Colonic mucosa (tissue), 4 donors: ENCODE measurements around the gene IQSEC1. TPM values are rescaled to one million over a fixed set of nuclear protein-coding genes. Genes with fewer than 3 reads are reported as not detected.

Experiments
- DNase-seq: peaks from one replicate; pipeline ENCODE4 v3.0.0-alpha.2; 2020
- H3K27ac ChIP-seq: fragments of 200-600 bp; one replicate; pipeline ENCODE4 v1.8.0; 2021
- H3K27me3 ChIP-seq: fragments of 200-600 bp; one replicate; pipeline ENCODE4 v1.8.0; 2021
- H3K36me3 ChIP-seq: fragments of 200-600 bp; one replicate; pipeline ENCODE4 v1.8.0; 2021
- H3K4me1 ChIP-seq: fragments of 200-600 bp; one replicate; pipeline ENCODE4 v1.8.0; 2021; ENCODE audit warnings: mild to moderate bottlenecking
- H3K4me3 ChIP-seq: fragments of 200-600 bp; one replicate; pipeline ENCODE4 v1.8.0; 2021
- H3K9ac ChIP-seq, 2 donors: one replicate each; pipeline ENCODE4 v1.7.0; 2013; ENCODE audit warnings: control low read depth in 2 of 2, low read depth in 2 of 2, low read length in 2 of 2
- H3K9me3 ChIP-seq: fragments of 200-600 bp; one replicate; pipeline ENCODE4 v1.8.0; 2021
- intact Hi-C: fragments of 100-400 bp; cut with DNase I; formaldehyde crosslinking; loops from one replicate; pipeline ENCODE4 v1.14.1; 2022
- total RNA-seq, 2 donors: library from RNA; stranded (reverse); fragmentation: NEBNext Ultra II Directional in 1 of 2; extraction: Animal tissue kit (Norgen Biotek cat#: 25700) in 1 of 2; gene quantifications; one replicate each; pipeline ENCODE4 v1.2.1, GENCODE V29; 2021
- TF ChIP-seq, protein P1 (sequence below): fragments of 200-600 bp; IDR thresholded peaks from one replicate; pipeline ENCODE4 v1.8.0; 2022; ENCODE audit warnings: antibody characterized with exemption, mild to moderate bottlenecking
- donor health status: healthy.
- donor health status: DM: no; HTN: no; CAD: no.
- donor health status: DM: no; HTN: no; CAD: no.

The IQSEC1 gene
- total RNA-seq, 2 donors from 2014 or later, result 14.8 to 19.2 TPM

DNA sequence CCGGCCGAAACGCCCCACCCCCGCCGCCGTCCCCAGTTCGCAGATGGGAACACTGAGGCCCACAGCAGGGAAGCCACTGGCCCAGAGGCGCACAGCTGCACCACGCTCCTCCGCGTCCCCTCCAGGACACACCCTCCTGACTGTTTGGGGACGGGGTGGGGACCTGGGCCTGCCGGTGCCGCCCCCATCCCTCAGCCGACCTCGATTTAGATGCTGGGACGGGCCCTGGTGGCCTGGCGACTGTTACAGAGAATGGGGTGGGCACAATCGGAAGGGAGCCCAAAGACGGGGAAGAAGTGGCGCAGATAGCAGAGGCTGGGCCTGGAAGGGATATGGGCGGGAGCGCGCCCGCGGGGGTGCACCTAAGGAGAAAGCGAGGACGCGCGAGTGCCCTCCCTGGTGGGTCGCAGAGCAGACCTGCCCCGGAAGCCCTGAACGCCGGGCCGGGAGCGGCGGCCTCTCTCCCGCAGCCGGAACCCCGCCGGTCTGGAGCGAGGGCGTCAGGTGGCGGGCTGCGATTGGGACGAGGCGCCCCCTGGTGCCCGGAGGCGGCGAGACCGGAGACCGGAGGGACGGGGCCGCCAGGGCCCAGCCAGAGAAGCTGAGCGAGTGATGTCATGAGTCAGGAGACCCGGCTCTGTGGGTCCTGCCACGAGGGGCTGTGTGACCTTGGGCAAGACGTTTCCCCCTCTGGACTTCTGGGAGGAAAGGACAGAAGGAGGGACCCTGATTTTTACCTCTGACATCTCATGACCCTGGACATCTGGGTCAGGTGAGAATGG, 78.4 kb downstream of the IQSEC1 start:
- Histone ChIP-seq H3K9ac (peak overlapping the region; percentile 87 to 96), H3K27ac (peak overlapping the region; percentile 86), H3K4me1 (no peaks in the 10 kb centered on the region), H3K9me3 (no peaks in the 10 kb centered on the region), H3K27me3 (no peaks in the 10 kb centered on the region), H3K4me3 (peak overlapping the region; percentile 59), H3K36me3 (no peaks in the 10 kb centered on the region)
- intact Hi-C loops, result no loop called here
- DNase-seq, result peak; percentile 88
- TF ChIP-seq, protein P1, sequence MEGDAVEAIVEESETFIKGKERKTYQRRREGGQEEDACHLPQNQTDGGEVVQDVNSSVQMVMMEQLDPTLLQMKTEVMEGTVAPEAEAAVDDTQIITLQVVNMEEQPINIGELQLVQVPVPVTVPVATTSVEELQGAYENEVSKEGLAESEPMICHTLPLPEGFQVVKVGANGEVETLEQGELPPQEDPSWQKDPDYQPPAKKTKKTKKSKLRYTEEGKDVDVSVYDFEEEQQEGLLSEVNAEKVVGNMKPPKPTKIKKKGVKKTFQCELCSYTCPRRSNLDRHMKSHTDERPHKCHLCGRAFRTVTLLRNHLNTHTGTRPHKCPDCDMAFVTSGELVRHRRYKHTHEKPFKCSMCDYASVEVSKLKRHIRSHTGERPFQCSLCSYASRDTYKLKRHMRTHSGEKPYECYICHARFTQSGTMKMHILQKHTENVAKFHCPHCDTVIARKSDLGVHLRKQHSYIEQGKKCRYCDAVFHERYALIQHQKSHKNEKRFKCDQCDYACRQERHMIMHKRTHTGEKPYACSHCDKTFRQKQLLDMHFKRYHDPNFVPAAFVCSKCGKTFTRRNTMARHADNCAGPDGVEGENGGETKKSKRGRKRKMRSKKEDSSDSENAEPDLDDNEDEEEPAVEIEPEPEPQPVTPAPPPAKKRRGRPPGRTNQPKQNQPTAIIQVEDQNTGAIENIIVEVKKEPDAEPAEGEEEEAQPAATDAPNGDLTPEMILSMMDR, result peak; percentile 94

DNA sequence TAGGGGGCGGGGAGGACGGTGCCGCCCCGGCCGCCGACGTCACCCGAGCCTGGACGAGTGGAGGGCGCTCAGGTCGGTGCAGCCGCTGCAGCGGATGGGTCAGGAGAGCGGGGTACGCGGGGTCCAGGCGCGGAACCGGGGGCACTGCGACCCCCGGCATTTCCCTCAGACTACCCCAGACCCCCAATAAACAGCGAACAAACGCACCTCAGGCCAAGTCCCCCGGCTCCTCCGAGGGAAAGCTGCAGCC, 78.9 kb downstream of the IQSEC1 start:
- peak; percentile 71 for DNase-seq
- Histone ChIP-seq H3K9me3 (no peaks in the 10 kb centered on the region), H3K4me3 (peak overlapping the region; percentile 59), H3K27me3 (no peaks in the 10 kb centered on the region), H3K27ac (peak overlapping the region; percentile 86), H3K9ac (peak overlapping the region; percentile 87 to 96), H3K36me3 (no peaks in the 10 kb centered on the region), H3K4me1 (no peaks in the 10 kb centered on the region)
- TF ChIP-seq, protein P1, result no peak
- intact Hi-C loops, result no loop called here

DNA sequence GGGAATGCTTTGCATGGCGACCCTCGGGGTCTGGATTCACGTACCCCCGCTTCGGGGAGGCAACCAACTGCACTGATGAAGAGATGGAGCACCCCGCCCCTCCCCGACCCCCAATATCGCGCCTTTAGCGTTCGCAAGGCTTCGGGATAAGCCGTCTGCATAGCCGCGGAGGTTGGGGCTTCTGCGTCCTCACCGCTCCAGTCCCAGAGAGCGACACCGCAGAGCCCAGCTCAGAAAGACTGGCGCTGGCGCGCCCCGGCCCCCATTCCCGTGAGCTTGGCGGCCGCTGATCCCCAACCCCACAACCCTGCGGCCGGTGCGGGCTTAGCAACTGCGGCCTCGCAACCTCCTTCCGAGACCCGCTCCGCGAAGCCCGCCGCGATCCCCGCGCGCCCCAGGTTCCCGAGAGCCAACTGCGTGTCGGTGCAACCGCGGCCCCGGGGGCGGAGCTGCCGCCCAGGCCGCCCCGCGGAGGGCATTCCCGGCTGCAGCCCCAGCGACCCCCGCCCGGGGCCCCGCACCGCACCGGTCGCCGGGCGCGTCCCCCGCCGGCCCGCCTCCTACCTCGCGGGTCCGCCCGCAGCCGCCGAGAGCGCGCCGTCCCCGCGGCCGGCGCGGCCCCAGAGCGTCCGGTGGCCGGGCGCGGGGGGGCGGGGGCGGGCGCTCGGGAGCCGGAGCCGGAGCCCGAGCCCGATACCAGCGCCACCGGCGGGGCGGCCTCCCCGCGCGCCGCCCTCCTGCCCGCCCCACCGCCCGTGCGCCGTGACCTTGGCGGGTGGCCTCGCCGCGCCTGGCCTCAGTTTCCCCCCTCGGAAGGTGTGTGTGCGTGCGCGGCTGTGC, 79.5 kb downstream of the IQSEC1 start:
- Histone ChIP-seq H3K27me3 (no peaks in the 10 kb centered on the region), H3K9me3 (no peaks in the 10 kb centered on the region), H3K36me3 (no peaks in the 10 kb centered on the region), H3K4me1 (no peaks in the 10 kb centered on the region), H3K27ac (peak overlapping the region; percentile 86), H3K9ac (peak overlapping the region; percentile 87 to 96), H3K4me3 (peak overlapping the region; percentile 62)
- DNase-seq, result peak; percentile 42
- intact Hi-C loops, result no loop called here
- TF ChIP-seq, protein P1, result no peak

DNA sequence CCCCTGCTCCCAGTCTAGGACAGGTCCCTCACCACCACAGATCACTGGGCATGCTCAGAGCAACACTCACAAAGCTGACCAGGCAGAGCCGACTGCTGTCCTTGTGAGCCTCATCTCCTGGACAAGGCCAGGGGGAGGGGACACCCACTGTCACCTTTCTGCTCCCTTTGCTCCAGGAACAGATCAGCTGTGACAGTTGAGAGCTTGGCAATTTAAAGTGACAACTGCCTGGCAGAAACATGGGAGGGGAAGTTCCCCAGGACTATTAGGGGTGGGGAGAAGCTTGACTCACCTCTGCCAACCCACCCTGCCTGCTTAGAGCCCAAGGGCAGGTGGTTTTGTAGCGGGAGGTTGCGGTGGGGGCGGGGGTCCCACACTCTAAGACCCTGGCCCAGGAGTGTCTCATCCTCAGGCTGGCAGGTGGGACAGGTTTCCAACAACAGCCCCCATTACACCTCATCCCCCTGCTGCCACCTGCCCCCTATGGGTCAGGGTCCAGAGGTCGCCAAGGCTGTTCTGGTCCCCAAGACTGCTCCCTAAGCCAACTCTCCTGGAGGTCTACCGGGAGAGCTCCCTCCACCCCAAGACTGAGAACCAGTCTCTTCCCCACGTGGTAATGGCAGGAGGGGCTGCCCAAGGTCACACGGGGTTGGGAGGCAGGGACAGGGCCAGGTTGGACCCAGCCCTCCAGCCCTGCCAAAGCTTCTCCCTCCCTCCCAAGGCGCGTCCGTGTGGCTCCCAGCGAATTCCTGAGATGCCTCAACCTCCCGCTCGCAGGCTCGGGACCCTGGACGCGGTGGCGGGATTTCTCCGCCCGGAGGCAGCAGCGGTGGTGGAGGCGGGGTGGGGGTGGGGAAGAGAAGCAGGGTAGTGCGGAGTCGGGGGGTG, 80.4 kb downstream of the IQSEC1 start:
- Histone ChIP-seq H3K36me3 (no peaks in the 10 kb centered on the region), H3K4me3 (peak overlapping the region; percentile 62), H3K27ac (no peak overlapping the region), H3K9me3 (no peaks in the 10 kb centered on the region), H3K9ac (peak overlapping the region; percentile 28 to 71), H3K4me1 (no peaks in the 10 kb centered on the region), H3K27me3 (no peaks in the 10 kb centered on the region)
- TF ChIP-seq, protein P1, result no peak
- intact Hi-C loops, result no loop called here
- no peak for DNase-seq

DNA sequence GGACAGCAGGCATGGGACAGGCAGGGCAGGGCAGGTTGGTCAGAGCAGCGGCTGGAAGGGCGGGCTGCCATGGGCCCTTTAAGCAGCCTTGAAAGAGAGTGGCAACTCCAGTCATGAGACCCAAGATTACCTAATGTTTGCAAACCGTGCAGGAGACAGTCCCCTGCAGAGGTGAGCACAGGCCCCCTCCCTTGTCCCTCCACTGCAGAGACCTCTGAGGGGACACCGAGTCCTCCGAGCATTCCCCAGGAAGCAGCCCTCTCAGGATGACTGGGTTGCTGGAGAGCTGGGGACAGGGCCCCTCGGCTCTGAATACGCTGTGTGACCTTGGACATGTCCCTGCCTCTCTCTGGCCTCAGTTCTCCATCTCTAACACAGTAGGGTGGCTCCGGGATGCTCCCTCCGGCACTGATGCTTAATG, 81.4 kb downstream of the IQSEC1 start:
- intact Hi-C loops, result no loop called here
- no peaks in the 10 kb centered on the region for H3K27me3 ChIP-seq
- no peak overlapping the region for H3K27ac ChIP-seq
- no peak overlapping the region for H3K4me3 ChIP-seq
- no peak for DNase-seq
- H3K9ac ChIP-seq, result no peak overlapping the region
- TF ChIP-seq, protein P1, result no peak
- no peaks in the 10 kb centered on the region for H3K36me3 ChIP-seq
- no peaks in the 10 kb centered on the region for H3K4me1 ChIP-seq
- H3K9me3 ChIP-seq, result no peaks in the 10 kb centered on the region
